A549 (cell line): Measurements from ENCODE around the gene CACNA2D2. TPM values are rescaled to one million over a fixed set of nuclear protein-coding genes. Genes with fewer than 3 reads are reported as not detected.

Experiments
- ATAC-seq, 2 experiments: fragments of 200-7000 bp in 1 of 2; fragments of >200 bp in 1 of 2; cut with Nextera tagmentation in 1 of 2; cut with Tn5 transposase in 1 of 2; 3 replicates each; pipeline versions ENCODE4 v1.8.0 to v1.9.1; 2018 to 2020; ENCODE audit warnings: mild to moderate bottlenecking in 1 of 2, moderate library complexity in 1 of 2
- CTCF ChIA-PET: fragments of 300-600 bp; sonication (Branson Sonifier 250); formaldehyde crosslinking; extraction: SDS; loops from one replicate; lab custom pipeline; 2021; ENCODE audit warnings: antibody characterized with exemption, inconsistent platforms; lab: Yijun Ruan, JAX
- POLR2A ChIA-PET: fragments of 350-600 bp; formaldehyde crosslinking; extraction: SDS; loops from one replicate; lab custom pipeline; 2021; ENCODE audit warnings: antibody characterized with exemption, inconsistent platforms; lab: Yijun Ruan, JAX
- DNase-seq, 2 experiments: peaks; one replicate each; pipeline versions ENCODE4 v3.0.0 to v3.0.0-alpha.2; 2011 to 2016; ENCODE audit warnings: low read depth in 1 of 2, low spot score in 1 of 2
- FAIRE-seq: peaks from 2 replicates; lab custom pipeline; 2011; peaks lifted over from hg19 to GRCh38; lab: Jason Lieb, UNC
- H3K27ac ChIP-seq, 2 experiments: fragments of >200 bp; sonication (Bioruptor Twin); formaldehyde crosslinking; 3 replicates each; pipeline ENCODE4 v1.5.1; 2016 to 2017
- H3K4me1 ChIP-seq: fragments of >200 bp; sonication (Bioruptor Twin); formaldehyde crosslinking; 3 replicates; pipeline ENCODE4 v1.6.1; 2016
- H3K4me2 ChIP-seq: fragments of >200 bp; sonication (Bioruptor Twin); formaldehyde crosslinking; 3 replicates; pipeline ENCODE4 v1.6.1; 2016
- H3K4me3 ChIP-seq: fragments of >200 bp; sonication (Bioruptor Twin); formaldehyde crosslinking; 3 replicates; pipeline ENCODE4 v1.5.1; 2016
- H3K9me3 ChIP-seq: fragments of >200 bp; sonication (Bioruptor Twin); formaldehyde crosslinking; 3 replicates; pipeline ENCODE4 v1.6.1; 2016
- CEBPB ChIP-seq, 2 experiments: fragments of >200 bp in 1 of 2; sonication (Bioruptor Twin) in 1 of 2; formaldehyde crosslinking in 1 of 2; IDR thresholded peaks; 2 replicates each; pipeline ENCODE4 v1.6.1; 2012 to 2016
- E2F6 ChIP-seq: IDR thresholded peaks from 2 replicates; pipeline ENCODE4 v1.6.1; 2012; ENCODE audit warnings: low read depth, borderline replicate concordance
- ELK1 ChIP-seq: fragments of 150-350 bp; IDR thresholded peaks from 2 replicates; pipeline ENCODE4 v1.6.1; 2014; ENCODE audit warnings: low read depth, mild to moderate bottlenecking, low read length
- EP300 ChIP-seq, 2 experiments: fragments of >200 bp; sonication (Bioruptor Twin); formaldehyde crosslinking; IDR thresholded peaks; 2 replicates in 1 of 2; 3 replicates in 1 of 2; pipeline ENCODE4 v1.6.1; 2016 to 2017
- HES2 ChIP-seq: fragments of >200 bp; sonication (Bioruptor Twin); formaldehyde crosslinking; IDR thresholded peaks from 2 replicates; pipeline ENCODE4 v1.6.1; 2016
- HOXA7 ChIP-seq: fragments of 250-450 bp; sonication (Bioruptor Pico); IDR thresholded peaks from 2 replicates; pipeline ENCODE4 v1.5.0; 2020; ENCODE audit warnings: mild to moderate bottlenecking, moderate library complexity
- HOXB13 ChIP-seq: fragments of 250-450 bp; sonication (Bioruptor Pico); IDR thresholded peaks from 2 replicates; pipeline ENCODE4 v1.5.0; 2020; ENCODE audit warnings: low read depth, mild to moderate bottlenecking, moderate library complexity
- HOXB5 ChIP-seq: fragments of 250-450 bp; sonication (Bioruptor Pico); IDR thresholded peaks from 2 replicates; pipeline ENCODE4 v1.5.0; 2020; ENCODE audit warnings: mild to moderate bottlenecking, moderate library complexity
- JUN ChIP-seq, 2 experiments: fragments of >200 bp; sonication (Bioruptor Twin); formaldehyde crosslinking; IDR thresholded peaks; 2 replicates in 1 of 2; 3 replicates in 1 of 2; pipeline ENCODE4 v1.6.1; 2016 to 2017
- MAX ChIP-seq: IDR thresholded peaks from 2 replicates; pipeline ENCODE4 v1.6.1; 2012
- NFE2L2 ChIP-seq: fragments of 150-350 bp; conservative IDR thresholded peaks from 2 replicates; pipeline ENCODE4 v1.6.1; 2014; ENCODE audit warnings: low read length
- NPAS2 ChIP-seq: fragments of 250-450 bp; sonication (Bioruptor Pico); IDR thresholded peaks from 2 replicates; pipeline ENCODE4 v1.8.0; 2022; ENCODE audit warnings: mild to moderate bottlenecking, moderate library complexity, borderline replicate concordance
- PBX3 ChIP-seq: IDR thresholded peaks from 2 replicates; pipeline ENCODE4 v1.6.1; 2012
- PHF8 ChIP-seq: fragments of 200-600 bp; sonication (generic); IDR thresholded peaks from 2 replicates; pipeline ENCODE4 v1.6.1; 2016; ENCODE audit warnings: low read depth, mild to moderate bottlenecking, antibody characterized with exemption, moderate library complexity, borderline replicate concordance
- RARB ChIP-seq: fragments of 250-450 bp; sonication (Bioruptor Pico); IDR thresholded peaks from 2 replicates; pipeline ENCODE4 v1.8.0; 2021; ENCODE audit warnings: mild to moderate bottlenecking, moderate library complexity
- REST ChIP-seq: fragments of 200-600 bp; sonication (generic); IDR thresholded peaks from 2 replicates; pipeline ENCODE4 v1.6.1; 2016; ENCODE audit warnings: antibody characterized with exemption, mild to moderate bottlenecking, moderate library complexity
- RFX5 ChIP-seq: fragments of 450-650 bp; IDR thresholded peaks from 2 replicates; pipeline ENCODE4 v1.7.1; 2014; ENCODE audit warnings: antibody characterized with exemption, mild to moderate bottlenecking, moderate library complexity
- SMC3 ChIP-seq: fragments of >200 bp; sonication (Bioruptor Twin); formaldehyde crosslinking; IDR thresholded peaks from 3 replicates; pipeline ENCODE4 v1.6.1; 2018; ENCODE audit warnings: inconsistent platforms
- WGBS: methylation state at CpG from one replicate; pipeline ENCODE4 v1.1.6; 2017; ENCODE audit errors: missing lambda C conversion rate; 5-methylcytosine and 5-hydroxymethylcytosine counted together
- polyA plus RNA-seq, 4 experiments: library from polyadenylated mRNA; depleted of rRNA in 3 of 4; stranded (reverse); fragments of >200 nt; fragmentation: RNase III in 1 of 4; extraction: RNeasy Plus Mini Kit Qiagen cat#74134 plus additional on column Dnase treatment in 1 of 4; gene quantifications; 2 replicates in 3 of 4; 3 replicates in 1 of 4; pipeline ENCODE4 v1.2.3, GENCODE V29; 2011 to 2017

The CACNA2D2 gene
- polyA plus RNA-seq, 2 of the 4 experiments (the other 2 are of a cell fraction): 0.21 to 0.75 TPM

- H3K9me3 ChIP-seq: no peaks in the 10 kb centered on the region
- no peaks in the 10 kb centered on the region for H3K4me1 ChIP-seq
- ChIA-PET CTCF (interaction anchor here (1.7 kb wide), 1 partner anchor 150 kb away, joined by 3 read pairs; no protein-coding TSS in a partner anchor), POLR2A (no interaction called here)
- no peak for DNase-seq
- no peak overlapping the region for H3K4me3 ChIP-seq
- FAIRE-seq: no peak
- ATAC-seq: peak; percentile 49 to 67; a peak in 4 of 6 replicates
- WGBS: 59% methylated on average over 6 of the region's 6 CpGs
- TF ChIP-seq PBX3 (no peak), RARB (CRISPR knock-in tag) (no peak)
- TF ChIP-seq, all 56 proteins: peak for 0
- H3K4me2 ChIP-seq: no peak overlapping the region
- no peak overlapping the region for H3K27ac ChIP-seq
Measured at GRCh38 chr3:50466177-50466576, 37.3 kb downstream of the CACNA2D2 start.

- DNase-seq (no peak), ATAC-seq (no peak), FAIRE-seq (no peak)
- POLR2A ChIA-PET: no interaction called here
- Histone ChIP-seq H3K9me3 (no peaks in the 10 kb centered on the region), H3K4me3 (no peak overlapping the region), H3K27ac (no peak overlapping the region), H3K4me2 (no peak overlapping the region)
- 22% methylated on average over 3 of the region's 6 CpGs for WGBS
- CTCF ChIA-PET: no interaction called here
- no peak for TF ChIP-seq NFE2L2
- no peak for TF ChIP-seq RFX5
- no peak for TF ChIP-seq ELK1
- no peak for TF ChIP-seq EP300 (IDR thresholded peaks at IDR 0.05)
- TF ChIP-seq HOXB13 (CRISPR knock-in tag): no peak
- TF ChIP-seq, all 56 proteins: peak for 0
- H3K4me1 ChIP-seq: no peaks in the 10 kb centered on the region
Measured at GRCh38 chr3:50464569-50464968, 38.9 kb downstream of the CACNA2D2 start.

GRCh38 chr3:50459785-50460184 is 43.6 kb downstream of the CACNA2D2 start:
- no peak for ATAC-seq
- Histone ChIP-seq H3K4me2 (no peak overlapping the region), H3K27ac (no peak overlapping the region), H3K4me3 (no peak overlapping the region), H3K4me1 (no peaks in the 10 kb centered on the region), H3K9me3 (no peaks in the 10 kb centered on the region)
- WGBS: 52% methylated on average over 3 of the region's 3 CpGs
- DNase-seq: no peak
- POLR2A ChIA-PET: no interaction called here
- TF ChIP-seq REST (peak; percentile 31; the same call in 1 of the 2 replicates), ELK1 (no peak)
- CTCF ChIA-PET: no interaction called here
- no peak for FAIRE-seq

- Histone ChIP-seq H3K4me1 (no peaks in the 10 kb centered on the region), H3K27ac (no peak overlapping the region), H3K9me3 (no peaks in the 10 kb centered on the region), H3K4me2 (no peak overlapping the region), H3K4me3 (no peak overlapping the region)
- FAIRE-seq (no peak), DNase-seq (no peak), ATAC-seq (no peak)
- 32% methylated on average over 5 of the region's 7 CpGs for WGBS
- POLR2A ChIA-PET: no interaction called here
- CTCF ChIA-PET: interaction anchor here (1.1 kb wide), 1 partner anchor 84 kb away, joined by 4 read pairs; no protein-coding TSS in a partner anchor
- TF ChIP-seq JUN (IDR thresholded peaks at IDR 0.05) (no peak), NPAS2 (CRISPR knock-in tag) (no peak), RFX5 (no peak), HES2 (no peak), SMC3 (no peak), HOXA7 (no peak), PHF8 (no peak), MAX (no peak), CEBPB (IDR thresholded peaks at IDR 0.05) (no peak), E2F6 (no peak), HOXB5 (CRISPR knock-in tag) (no peak)
Measured at GRCh38 chr3:50457988-50458387, 45.4 kb downstream of the CACNA2D2 start.
